Astrocyte (in vitro differentiated cells and primary cell): Measurements from ENCODE around the gene CD164.

ENCODE experiments used
- CTCF ChIP-seq: IDR thresholded peaks from 2 replicates; pipeline ENCODE4 v1.5.1; 2011; ENCODE audit warnings: low read depth, mild to moderate bottlenecking, inconsistent platforms, low read length, moderate library complexity; ENCODE audit not compliant: insufficient read depth
- EZH2 ChIP-seq: IDR thresholded peaks from 2 replicates; pipeline ENCODE4 v1.6.1; 2012; ENCODE audit warnings: mild to moderate bottlenecking, low read length, inconsistent platforms; ENCODE audit not compliant: insufficient read depth

DNA sequence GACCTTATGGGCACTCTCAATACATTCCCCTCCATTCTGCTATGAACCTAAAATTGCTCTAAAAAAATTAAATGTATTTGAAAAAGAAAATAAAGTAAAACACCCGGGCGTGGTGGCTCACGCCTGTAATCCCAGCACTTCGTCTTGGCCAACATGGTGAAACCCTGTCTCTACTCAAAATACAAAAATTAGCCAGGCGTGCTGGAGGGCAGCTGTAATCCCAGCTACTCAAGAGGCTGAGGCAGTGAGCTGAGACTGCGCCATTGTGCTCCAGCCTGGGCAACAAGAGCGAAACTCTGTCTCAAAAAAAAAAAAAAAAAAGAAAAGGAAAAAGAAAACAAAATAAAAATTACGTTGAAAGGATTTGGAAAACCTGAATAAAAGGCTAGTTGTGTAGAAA is 60.5 kb downstream of the CD164 start:
- no peak for TF ChIP-seq CTCF
- no peak for TF ChIP-seq EZH2
